GM23338 (cell line): Measurements from ENCODE around the gene ABHD12.

Source experiments
- CREB1 ChIP-seq: fragments of 250-450 bp; sonication (Bioruptor Pico); IDR thresholded peaks from 2 replicates; pipeline ENCODE4 v1.5.0; 2020; ENCODE audit warnings: low read depth, mild to moderate bottlenecking, moderate library complexity
- EZH2 ChIP-seq: fragments of 200-600 bp; sonication (generic); IDR thresholded peaks from one replicate; pipeline ENCODE4 v1.8.0; 2017; ENCODE audit warnings: antibody characterized with exemption, mild to moderate bottlenecking, low read depth; ENCODE audit not compliant: unreplicated experiment
- EZH2phosphoT487 ChIP-seq: fragments of 200-600 bp; sonication (generic); IDR thresholded peaks from one replicate; pipeline ENCODE4 v1.8.1; 2018; ENCODE audit warnings: antibody characterized with exemption; ENCODE audit not compliant: unreplicated experiment
- JUNB ChIP-seq: IDR thresholded peaks from one replicate; pipeline ENCODE4 v1.6.1; 2016; ENCODE audit warnings: antibody characterized with exemption; ENCODE audit not compliant: unreplicated experiment
- NANOG ChIP-seq: IDR thresholded peaks from 2 replicates; pipeline ENCODE4 v1.6.1; 2016; ENCODE audit warnings: antibody characterized with exemption, borderline replicate concordance
- POLR2AphosphoS5 ChIP-seq: IDR thresholded peaks from 2 replicates; pipeline ENCODE4 v1.6.1; 2016; ENCODE audit warnings: antibody characterized with exemption, low read depth
- ZNF331 ChIP-seq: fragments of 250-450 bp; sonication (Bioruptor Pico); IDR thresholded peaks from 2 replicates; pipeline ENCODE4 v1.5.0; 2020; ENCODE audit warnings: low read depth, mild to moderate bottlenecking, moderate library complexity
- TF ChIP-seq, protein P1 (sequence below), 2 experiments: fragments of 200-600 bp in 1 of 2; sonication (generic) in 1 of 2; conservative IDR thresholded peaks; 2 replicates each; pipeline versions ENCODE4 v1.5.1 to v1.6.1; 2016 to 2017; ENCODE audit warnings: antibody characterized with exemption in 2 of 2, low read depth in 2 of 2, mild to moderate bottlenecking in 2 of 2, moderate library complexity in 1 of 2
- TF ChIP-seq, protein P2 (sequence below): IDR thresholded peaks from one replicate; pipeline ENCODE4 v1.6.1; 2018; ENCODE audit warnings: antibody characterized with exemption; ENCODE audit not compliant: unreplicated experiment
- TF ChIP-seq, protein P3 (sequence below): fragments of 250-450 bp; sonication (Bioruptor Pico); IDR thresholded peaks from 2 replicates; pipeline ENCODE4 v1.5.0; 2020; ENCODE audit warnings: mild to moderate bottlenecking, moderate library complexity
- TF ChIP-seq, protein P4 (sequence below): IDR thresholded peaks from 2 replicates; pipeline ENCODE4 v1.6.1; 2016; ENCODE audit warnings: antibody characterized with exemption

DNA sequence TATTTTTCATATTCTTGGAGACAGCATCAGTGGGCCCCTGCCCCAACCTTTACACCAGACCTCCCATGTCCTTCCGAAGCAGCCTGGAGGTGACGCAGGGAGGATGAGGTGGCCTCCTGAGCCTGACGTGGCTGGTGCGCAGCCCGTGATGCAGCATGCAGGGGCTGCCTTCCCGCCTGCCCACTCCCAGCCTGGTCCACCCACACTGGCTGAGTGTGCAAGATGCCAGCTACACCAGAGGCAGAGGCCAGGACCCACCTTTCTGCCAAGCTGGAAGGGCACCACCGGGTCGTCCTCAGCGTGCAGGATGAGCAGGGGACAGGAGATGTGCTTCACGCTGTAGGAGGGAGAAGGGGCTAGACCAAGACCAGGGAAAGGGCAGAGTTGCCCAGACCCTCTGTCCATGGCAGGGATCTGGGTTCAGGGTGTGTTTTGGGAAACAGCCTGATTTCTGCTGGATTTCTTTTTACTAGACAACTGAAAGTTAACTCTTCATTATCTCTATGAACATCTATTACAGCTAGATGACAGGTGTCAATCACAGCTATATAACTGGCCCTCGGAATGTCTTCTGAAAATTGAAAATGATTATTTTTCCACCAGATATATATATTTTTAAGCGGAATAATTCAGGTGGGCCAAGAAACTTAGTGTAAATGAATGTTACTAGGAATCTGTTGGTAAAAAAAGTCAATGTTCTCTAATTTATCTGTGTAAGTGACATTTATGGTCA, 87.2 kb downstream of the ABHD12 start:
- TF ChIP-seq, protein P1, sequence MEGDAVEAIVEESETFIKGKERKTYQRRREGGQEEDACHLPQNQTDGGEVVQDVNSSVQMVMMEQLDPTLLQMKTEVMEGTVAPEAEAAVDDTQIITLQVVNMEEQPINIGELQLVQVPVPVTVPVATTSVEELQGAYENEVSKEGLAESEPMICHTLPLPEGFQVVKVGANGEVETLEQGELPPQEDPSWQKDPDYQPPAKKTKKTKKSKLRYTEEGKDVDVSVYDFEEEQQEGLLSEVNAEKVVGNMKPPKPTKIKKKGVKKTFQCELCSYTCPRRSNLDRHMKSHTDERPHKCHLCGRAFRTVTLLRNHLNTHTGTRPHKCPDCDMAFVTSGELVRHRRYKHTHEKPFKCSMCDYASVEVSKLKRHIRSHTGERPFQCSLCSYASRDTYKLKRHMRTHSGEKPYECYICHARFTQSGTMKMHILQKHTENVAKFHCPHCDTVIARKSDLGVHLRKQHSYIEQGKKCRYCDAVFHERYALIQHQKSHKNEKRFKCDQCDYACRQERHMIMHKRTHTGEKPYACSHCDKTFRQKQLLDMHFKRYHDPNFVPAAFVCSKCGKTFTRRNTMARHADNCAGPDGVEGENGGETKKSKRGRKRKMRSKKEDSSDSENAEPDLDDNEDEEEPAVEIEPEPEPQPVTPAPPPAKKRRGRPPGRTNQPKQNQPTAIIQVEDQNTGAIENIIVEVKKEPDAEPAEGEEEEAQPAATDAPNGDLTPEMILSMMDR (conservative IDR thresholded peaks at IDR 0.05; ENCODE audit: low read depth in 2 of 2), result no peak
- TF ChIP-seq EZH2 (no peak), POLR2AphosphoS5 (no peak), CREB1 (CRISPR knock-in tag) (no peak), EZH2phosphoT487 (no peak), JUNB (no peak), ZNF331 (CRISPR knock-in tag) (no peak), NANOG (no peak)
- TF ChIP-seq, protein P2, sequence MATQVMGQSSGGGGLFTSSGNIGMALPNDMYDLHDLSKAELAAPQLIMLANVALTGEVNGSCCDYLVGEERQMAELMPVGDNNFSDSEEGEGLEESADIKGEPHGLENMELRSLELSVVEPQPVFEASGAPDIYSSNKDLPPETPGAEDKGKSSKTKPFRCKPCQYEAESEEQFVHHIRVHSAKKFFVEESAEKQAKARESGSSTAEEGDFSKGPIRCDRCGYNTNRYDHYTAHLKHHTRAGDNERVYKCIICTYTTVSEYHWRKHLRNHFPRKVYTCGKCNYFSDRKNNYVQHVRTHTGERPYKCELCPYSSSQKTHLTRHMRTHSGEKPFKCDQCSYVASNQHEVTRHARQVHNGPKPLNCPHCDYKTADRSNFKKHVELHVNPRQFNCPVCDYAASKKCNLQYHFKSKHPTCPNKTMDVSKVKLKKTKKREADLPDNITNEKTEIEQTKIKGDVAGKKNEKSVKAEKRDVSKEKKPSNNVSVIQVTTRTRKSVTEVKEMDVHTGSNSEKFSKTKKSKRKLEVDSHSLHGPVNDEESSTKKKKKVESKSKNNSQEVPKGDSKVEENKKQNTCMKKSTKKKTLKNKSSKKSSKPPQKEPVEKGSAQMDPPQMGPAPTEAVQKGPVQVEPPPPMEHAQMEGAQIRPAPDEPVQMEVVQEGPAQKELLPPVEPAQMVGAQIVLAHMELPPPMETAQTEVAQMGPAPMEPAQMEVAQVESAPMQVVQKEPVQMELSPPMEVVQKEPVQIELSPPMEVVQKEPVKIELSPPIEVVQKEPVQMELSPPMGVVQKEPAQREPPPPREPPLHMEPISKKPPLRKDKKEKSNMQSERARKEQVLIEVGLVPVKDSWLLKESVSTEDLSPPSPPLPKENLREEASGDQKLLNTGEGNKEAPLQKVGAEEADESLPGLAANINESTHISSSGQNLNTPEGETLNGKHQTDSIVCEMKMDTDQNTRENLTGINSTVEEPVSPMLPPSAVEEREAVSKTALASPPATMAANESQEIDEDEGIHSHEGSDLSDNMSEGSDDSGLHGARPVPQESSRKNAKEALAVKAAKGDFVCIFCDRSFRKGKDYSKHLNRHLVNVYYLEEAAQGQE, result no peak
- TF ChIP-seq, protein P3, sequence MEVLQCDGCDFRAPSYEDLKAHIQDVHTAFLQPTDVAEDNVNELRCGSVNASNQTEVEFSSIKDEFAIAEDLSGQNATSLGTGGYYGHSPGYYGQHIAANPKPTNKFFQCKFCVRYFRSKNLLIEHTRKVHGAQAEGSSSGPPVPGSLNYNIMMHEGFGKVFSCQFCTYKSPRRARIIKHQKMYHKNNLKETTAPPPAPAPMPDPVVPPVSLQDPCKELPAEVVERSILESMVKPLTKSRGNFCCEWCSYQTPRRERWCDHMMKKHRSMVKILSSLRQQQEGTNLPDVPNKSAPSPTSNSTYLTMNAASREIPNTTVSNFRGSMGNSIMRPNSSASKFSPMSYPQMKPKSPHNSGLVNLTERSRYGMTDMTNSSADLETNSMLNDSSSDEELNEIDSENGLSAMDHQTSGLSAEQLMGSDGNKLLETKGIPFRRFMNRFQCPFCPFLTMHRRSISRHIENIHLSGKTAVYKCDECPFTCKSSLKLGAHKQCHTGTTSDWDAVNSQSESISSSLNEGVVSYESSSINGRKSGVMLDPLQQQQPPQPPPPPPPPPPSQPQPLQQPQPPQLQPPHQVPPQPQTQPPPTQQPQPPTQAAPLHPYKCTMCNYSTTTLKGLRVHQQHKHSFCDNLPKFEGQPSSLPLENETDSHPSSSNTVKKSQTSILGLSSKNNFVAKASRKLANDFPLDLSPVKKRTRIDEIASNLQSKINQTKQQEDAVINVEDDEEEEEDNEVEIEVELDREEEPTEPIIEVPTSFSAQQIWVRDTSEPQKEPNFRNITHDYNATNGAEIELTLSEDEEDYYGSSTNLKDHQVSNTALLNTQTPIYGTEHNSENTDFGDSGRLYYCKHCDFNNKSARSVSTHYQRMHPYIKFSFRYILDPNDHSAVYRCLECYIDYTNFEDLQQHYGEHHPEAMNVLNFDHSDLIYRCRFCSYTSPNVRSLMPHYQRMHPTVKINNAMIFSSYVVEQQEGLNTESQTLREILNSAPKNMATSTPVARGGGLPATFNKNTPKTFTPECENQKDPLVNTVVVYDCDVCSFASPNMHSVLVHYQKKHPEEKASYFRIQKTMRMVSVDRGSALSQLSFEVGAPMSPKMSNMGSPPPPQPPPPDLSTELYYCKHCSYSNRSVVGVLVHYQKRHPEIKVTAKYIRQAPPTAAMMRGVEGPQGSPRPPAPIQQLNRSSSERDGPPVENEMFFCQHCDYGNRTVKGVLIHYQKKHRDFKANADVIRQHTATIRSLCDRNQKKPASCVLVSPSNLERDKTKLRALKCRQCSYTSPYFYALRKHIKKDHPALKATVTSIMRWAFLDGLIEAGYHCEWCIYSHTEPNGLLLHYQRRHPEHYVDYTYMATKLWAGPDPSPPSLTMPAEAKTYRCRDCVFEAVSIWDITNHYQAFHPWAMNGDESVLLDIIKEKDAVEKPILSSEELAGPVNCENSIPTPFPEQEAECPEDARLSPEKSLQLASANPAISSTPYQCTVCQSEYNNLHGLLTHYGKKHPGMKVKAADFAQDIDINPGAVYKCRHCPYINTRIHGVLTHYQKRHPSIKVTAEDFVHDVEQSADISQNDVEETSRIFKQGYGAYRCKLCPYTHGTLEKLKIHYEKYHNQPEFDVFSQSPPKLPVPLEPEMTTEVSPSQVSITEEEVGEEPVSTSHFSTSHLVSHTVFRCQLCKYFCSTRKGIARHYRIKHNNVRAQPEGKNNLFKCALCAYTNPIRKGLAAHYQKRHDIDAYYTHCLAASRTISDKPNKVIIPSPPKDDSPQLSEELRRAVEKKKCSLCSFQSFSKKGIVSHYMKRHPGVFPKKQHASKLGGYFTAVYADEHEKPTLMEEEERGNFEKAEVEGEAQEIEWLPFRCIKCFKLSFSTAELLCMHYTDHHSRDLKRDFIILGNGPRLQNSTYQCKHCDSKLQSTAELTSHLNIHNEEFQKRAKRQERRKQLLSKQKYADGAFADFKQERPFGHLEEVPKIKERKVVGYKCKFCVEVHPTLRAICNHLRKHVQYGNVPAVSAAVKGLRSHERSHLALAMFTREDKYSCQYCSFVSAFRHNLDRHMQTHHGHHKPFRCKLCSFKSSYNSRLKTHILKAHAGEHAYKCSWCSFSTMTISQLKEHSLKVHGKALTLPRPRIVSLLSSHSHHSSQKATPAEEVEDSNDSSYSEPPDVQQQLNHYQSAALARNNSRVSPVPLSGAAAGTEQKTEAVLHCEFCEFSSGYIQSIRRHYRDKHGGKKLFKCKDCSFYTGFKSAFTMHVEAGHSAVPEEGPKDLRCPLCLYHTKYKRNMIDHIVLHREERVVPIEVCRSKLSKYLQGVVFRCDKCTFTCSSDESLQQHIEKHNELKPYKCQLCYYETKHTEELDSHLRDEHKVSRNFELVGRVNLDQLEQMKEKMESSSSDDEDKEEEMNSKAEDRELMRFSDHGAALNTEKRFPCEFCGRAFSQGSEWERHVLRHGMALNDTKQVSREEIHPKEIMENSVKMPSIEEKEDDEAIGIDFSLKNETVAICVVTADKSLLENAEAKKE, result no peak
- TF ChIP-seq, protein P4, sequence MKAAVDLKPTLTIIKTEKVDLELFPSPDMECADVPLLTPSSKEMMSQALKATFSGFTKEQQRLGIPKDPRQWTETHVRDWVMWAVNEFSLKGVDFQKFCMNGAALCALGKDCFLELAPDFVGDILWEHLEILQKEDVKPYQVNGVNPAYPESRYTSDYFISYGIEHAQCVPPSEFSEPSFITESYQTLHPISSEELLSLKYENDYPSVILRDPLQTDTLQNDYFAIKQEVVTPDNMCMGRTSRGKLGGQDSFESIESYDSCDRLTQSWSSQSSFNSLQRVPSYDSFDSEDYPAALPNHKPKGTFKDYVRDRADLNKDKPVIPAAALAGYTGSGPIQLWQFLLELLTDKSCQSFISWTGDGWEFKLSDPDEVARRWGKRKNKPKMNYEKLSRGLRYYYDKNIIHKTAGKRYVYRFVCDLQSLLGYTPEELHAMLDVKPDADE, result no peak
